Choroid plexus epithelial cell (primary cell): ENCODE results near the gene ASCC1.

ENCODE experiments used
- DNase-seq: peaks from one replicate; pipeline ENCODE4 v3.0.0-alpha.2; 2010; ENCODE audit warnings: low read depth
- H3K4me3 ChIP-seq: 2 replicates; pipeline ENCODE4 v1.5.1; 2011; ENCODE audit warnings: low read depth, mild to moderate bottlenecking, control low read depth, low read length, moderate library complexity
- TF ChIP-seq, protein P1 (sequence below): conservative IDR thresholded peaks from 2 replicates; pipeline ENCODE4 v1.5.1; 2011; ENCODE audit warnings: low read depth, mild to moderate bottlenecking, control low read depth, inconsistent platforms, low read length, moderate library complexity

The ASCC1 gene

DNA sequence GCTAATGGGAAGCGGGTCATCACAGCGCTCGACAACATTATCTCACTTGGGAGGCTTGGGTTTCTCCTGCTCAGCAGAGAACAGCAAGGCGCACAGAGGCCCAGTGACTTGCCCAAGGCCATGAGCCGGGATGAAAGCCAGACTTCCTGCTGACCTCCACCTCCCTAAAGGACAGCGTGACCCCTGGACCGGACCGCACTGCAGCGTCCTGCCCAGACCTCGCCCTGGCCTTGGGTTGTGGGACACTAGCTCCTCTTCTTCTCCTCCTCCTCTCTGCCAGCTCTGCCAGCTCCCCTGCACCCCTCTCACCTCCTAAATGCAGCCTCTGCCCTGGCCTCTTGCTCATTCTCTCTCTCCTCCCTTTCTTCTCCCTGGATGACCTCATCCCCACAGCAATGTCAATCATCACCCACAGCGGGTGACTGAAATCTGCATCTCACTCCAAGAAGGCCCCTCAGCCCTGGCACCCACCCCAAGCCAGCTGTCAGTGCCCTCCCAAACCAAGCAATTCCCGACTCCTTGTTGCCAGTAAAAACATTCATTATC, 147.1 kb downstream of the ASCC1 start:
- no peak overlapping the region for H3K4me3 ChIP-seq
- no peak for DNase-seq
- TF ChIP-seq, protein P1, sequence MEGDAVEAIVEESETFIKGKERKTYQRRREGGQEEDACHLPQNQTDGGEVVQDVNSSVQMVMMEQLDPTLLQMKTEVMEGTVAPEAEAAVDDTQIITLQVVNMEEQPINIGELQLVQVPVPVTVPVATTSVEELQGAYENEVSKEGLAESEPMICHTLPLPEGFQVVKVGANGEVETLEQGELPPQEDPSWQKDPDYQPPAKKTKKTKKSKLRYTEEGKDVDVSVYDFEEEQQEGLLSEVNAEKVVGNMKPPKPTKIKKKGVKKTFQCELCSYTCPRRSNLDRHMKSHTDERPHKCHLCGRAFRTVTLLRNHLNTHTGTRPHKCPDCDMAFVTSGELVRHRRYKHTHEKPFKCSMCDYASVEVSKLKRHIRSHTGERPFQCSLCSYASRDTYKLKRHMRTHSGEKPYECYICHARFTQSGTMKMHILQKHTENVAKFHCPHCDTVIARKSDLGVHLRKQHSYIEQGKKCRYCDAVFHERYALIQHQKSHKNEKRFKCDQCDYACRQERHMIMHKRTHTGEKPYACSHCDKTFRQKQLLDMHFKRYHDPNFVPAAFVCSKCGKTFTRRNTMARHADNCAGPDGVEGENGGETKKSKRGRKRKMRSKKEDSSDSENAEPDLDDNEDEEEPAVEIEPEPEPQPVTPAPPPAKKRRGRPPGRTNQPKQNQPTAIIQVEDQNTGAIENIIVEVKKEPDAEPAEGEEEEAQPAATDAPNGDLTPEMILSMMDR = no peak

DNA sequence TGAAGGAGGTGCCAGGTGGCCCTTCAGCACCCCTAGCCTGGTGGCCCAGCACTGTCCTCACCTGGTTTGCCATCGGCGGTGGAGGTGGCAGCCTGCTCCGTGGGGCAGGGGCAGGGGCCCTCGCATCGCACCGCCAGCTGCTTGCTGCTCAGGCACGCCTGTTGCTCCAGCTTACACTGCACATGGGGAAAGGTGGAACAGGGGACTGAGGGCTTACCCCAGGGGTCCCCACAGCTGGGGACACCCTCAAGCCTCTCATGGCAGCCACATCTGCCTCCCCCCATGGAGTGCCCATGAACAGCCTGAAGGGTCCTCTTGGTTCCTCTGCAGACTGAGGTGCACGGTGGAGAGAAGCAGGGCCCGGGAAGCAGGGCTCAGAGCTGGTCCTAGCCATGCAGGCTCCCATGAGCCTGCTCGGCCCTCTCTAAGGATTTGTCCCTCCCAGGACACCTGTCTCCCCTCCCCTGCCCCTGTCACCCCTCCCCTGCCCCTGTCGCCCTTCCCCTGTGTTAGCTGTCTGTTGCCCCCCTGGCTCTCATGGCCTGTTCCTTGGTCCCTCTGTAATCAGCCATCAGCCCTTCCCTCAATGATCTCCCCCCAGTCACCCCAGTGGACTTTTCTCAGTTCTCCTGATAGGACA, 147.8 kb downstream of the ASCC1 start:
- no peak for DNase-seq
- TF ChIP-seq, protein P1 = no peak
- H3K4me3 ChIP-seq = no peak overlapping the region

DNA sequence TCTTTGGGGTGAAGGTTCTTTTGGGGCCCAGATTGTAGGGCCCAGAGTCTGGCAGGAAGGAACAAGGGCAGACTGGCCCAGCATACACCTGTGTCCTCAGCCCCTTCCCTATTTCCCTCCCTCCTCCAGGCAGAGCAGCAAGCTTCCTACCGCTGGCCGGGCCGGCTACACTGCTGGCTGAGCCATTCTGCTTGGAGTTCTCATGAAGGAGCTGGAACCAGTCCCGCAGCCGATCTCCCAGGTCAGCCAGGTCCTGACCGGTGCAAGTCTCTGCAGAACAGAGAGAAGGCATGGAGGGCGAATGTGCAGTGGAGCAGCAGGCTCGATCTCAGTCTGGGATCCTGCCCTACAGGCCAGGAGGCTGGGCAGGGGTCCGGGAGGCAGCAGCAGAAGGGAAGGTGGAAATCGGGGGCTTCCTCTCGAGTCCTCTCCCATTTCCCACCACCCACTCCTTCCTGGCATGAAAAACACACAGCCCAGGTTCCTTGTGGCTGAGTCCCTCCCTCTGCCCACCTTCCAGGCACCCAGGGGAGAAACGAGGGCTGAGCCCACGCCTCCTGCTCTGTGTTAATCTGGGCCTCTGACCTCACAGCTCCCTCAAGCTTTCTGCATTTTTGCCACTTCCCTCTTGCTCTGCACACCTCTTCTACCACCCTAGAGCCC, 148.5 kb downstream of the ASCC1 start:
- TF ChIP-seq, protein P1 = no peak
- no peak for DNase-seq
- H3K4me3 ChIP-seq = no peak overlapping the region

DNA sequence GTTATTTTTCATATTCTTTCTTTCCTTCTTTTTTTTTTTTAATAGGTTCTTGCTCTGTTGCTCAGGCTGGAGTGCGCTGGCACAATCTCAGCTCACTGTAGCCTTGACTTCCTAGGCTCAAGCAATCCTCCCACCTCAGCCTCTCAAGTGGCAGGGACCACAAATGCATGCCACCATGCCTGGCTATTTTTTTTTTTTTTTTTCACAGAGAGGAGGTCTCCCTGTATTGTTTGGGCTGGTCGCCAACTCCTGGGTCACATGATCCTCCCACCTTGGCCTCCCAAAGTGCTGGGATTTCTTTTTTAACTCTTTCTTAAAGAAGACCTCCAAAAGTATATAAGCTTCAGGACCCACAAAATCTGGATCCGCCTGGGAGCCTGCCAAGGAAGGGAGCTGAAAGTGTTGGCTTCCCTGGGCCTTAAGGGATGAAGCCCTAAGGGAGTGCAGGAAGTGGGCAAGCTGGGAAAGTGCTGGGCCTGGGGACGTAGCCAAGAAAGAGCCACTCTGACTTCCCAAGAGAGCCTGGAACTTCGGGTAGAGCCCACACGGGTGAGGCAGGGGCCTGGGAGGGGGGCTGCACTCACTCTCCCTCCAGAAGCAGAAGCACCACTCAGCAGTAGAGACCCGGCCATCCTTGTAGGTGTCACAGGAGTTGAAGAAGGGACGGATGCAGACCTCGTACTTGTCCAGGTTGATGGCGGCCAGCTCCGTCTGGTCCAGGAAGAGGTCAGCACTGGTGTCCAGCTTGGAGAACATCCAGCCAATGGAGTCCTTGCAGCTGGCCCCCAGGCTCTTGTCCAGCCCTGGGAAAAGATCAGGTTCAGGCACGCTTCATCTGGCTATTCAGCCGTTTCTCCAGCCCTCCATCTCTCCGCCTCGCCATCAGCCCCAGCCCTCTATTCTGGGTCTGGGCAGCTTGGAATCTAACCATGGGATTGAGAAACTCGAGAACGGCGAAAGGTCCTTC, 149.5 kb downstream of the ASCC1 start:
- no peak overlapping the region for H3K4me3 ChIP-seq
- TF ChIP-seq, protein P1 = no peak
- no peak for DNase-seq

DNA sequence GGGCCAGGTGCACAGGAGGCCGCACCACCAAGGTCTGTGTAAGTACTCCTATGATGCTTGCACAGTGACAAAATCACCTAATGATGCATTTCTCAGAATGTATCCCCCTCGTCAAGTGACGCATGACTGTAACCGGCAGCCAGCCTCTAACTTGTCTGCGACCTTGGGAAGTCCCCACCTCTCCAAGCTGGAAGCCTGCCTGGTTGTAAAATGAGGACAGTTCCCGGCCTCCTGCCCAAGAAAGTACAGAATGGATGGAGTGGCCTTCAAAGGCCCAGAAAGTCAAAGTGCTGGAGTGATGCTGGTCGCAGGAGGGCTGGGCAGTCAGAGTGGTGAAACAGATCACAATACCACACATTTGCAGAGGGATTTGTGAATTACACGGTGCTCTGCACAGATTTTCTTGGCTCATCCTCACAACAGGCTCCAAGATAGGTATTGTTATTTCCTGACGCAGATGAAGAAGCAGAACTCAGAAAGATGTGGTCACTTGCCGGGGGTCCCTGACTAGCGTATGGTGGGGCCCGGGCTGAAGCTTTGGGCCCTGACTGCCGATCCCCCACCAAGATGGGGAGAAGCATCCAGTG, 150.5 kb downstream of the ASCC1 start:
- H3K4me3 ChIP-seq = no peak overlapping the region
- TF ChIP-seq, protein P1 = no peak
- no peak for DNase-seq

DNA sequence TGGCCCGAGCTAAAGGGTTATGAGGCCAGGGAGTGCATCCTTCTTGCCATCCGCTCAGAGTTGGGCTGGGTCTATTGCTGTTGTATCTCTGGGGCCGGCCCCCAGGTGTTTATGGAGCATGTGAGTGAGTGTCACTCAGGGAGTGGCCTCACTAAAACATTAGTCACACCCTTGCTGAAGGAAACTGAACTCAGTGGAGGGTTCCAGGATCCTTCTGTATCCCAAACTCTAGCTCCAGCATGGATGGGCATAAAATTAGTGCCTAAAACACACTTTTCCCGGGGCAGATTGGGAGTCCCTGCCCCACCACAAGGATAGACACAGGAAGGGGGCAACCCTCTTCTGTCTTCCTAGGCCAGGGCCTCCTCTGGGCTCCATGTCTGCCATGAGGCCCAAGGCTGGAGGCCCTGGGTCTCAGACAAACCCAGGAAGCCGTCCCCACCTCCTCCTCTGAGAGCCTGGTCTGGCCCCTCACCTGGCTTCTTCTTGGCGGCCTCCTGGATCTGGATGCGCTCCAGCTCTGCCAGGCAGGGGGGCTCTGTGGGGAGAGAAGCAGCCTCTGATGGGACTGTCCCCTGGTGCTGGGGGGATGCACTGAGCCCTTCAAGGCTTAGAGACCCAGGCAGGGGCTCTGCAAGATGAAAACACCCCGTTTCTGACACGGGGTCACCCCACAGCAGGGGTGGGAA, 152.2 kb downstream of the ASCC1 start:
- H3K4me3 ChIP-seq = no peak overlapping the region
- TF ChIP-seq, protein P1 = no peak
- no peak for DNase-seq
